A549 (cell line): ENCODE data around the gene GTPBP1. TPM values are rescaled to one million over a fixed set of nuclear protein-coding genes. Genes with fewer than 3 reads are reported as not detected.

Experiments
- ATAC-seq, 2 experiments: fragments of 200-7000 bp in 1 of 2; fragments of >200 bp in 1 of 2; cut with Nextera tagmentation in 1 of 2; cut with Tn5 transposase in 1 of 2; 3 replicates each; pipeline versions ENCODE4 v1.8.0 to v1.9.1; 2018 to 2020; ENCODE audit warnings: mild to moderate bottlenecking in 1 of 2, moderate library complexity in 1 of 2
- CTCF ChIA-PET: fragments of 300-600 bp; sonication (Branson Sonifier 250); formaldehyde crosslinking; extraction: SDS; loops from one replicate; lab custom pipeline; 2021; ENCODE audit warnings: antibody characterized with exemption, inconsistent platforms; lab: Yijun Ruan, JAX
- POLR2A ChIA-PET: fragments of 350-600 bp; formaldehyde crosslinking; extraction: SDS; loops from one replicate; lab custom pipeline; 2021; ENCODE audit warnings: antibody characterized with exemption, inconsistent platforms; lab: Yijun Ruan, JAX
- DNase-seq, 2 experiments: peaks; one replicate each; pipeline versions ENCODE4 v3.0.0 to v3.0.0-alpha.2; 2011 to 2016; ENCODE audit warnings: low read depth in 1 of 2, low spot score in 1 of 2
- FAIRE-seq: peaks from 2 replicates; lab custom pipeline; 2011; peaks lifted over from hg19 to GRCh38; lab: Jason Lieb, UNC
- H3K27ac ChIP-seq, 2 experiments: fragments of >200 bp; sonication (Bioruptor Twin); formaldehyde crosslinking; 3 replicates each; pipeline ENCODE4 v1.5.1; 2016 to 2017
- H3K4me1 ChIP-seq: fragments of >200 bp; sonication (Bioruptor Twin); formaldehyde crosslinking; 3 replicates; pipeline ENCODE4 v1.6.1; 2016
- H3K4me2 ChIP-seq: fragments of >200 bp; sonication (Bioruptor Twin); formaldehyde crosslinking; 3 replicates; pipeline ENCODE4 v1.6.1; 2016
- H3K4me3 ChIP-seq: fragments of >200 bp; sonication (Bioruptor Twin); formaldehyde crosslinking; 3 replicates; pipeline ENCODE4 v1.5.1; 2016
- H3K9me3 ChIP-seq: fragments of >200 bp; sonication (Bioruptor Twin); formaldehyde crosslinking; 3 replicates; pipeline ENCODE4 v1.6.1; 2016
- BHLHE40 ChIP-seq: IDR thresholded peaks from 2 replicates; pipeline ENCODE4 v1.6.1; 2012; ENCODE audit warnings: low read depth, low read length, inconsistent platforms
- ESRRA ChIP-seq: fragments of 150-350 bp; IDR thresholded peaks from 2 replicates; pipeline ENCODE4 v1.6.1; 2014; ENCODE audit warnings: mild to moderate bottlenecking, low read length, borderline replicate concordance
- FOSB ChIP-seq: fragments of 250-450 bp; sonication (Bioruptor Pico); IDR thresholded peaks from 2 replicates; pipeline ENCODE4 v1.5.0; 2020; ENCODE audit warnings: mild to moderate bottlenecking, moderate library complexity
- FOXS1 ChIP-seq: fragments of 250-450 bp; sonication (Bioruptor Pico); IDR thresholded peaks from 2 replicates; pipeline ENCODE4 v1.5.0; 2020; ENCODE audit warnings: mild to moderate bottlenecking, moderate library complexity
- HES2 ChIP-seq: fragments of >200 bp; sonication (Bioruptor Twin); formaldehyde crosslinking; IDR thresholded peaks from 2 replicates; pipeline ENCODE4 v1.6.1; 2016
- JUN ChIP-seq, 2 experiments: fragments of >200 bp; sonication (Bioruptor Twin); formaldehyde crosslinking; IDR thresholded peaks; 2 replicates in 1 of 2; 3 replicates in 1 of 2; pipeline ENCODE4 v1.6.1; 2016 to 2017
- KDM5A ChIP-seq: fragments of 200-600 bp; sonication (generic); IDR thresholded peaks from 2 replicates; pipeline ENCODE4 v1.6.1; 2016; ENCODE audit warnings: antibody characterized with exemption, mild to moderate bottlenecking
- PBX3 ChIP-seq: IDR thresholded peaks from 2 replicates; pipeline ENCODE4 v1.6.1; 2012
- PHF8 ChIP-seq: fragments of 200-600 bp; sonication (generic); IDR thresholded peaks from 2 replicates; pipeline ENCODE4 v1.6.1; 2016; ENCODE audit warnings: low read depth, mild to moderate bottlenecking, antibody characterized with exemption, moderate library complexity, borderline replicate concordance
- RAD21 ChIP-seq, 2 experiments: fragments of >200 bp in 1 of 2; sonication (Bioruptor Twin) in 1 of 2; formaldehyde crosslinking in 1 of 2; IDR thresholded peaks in 1 of 2; conservative IDR thresholded peaks in 1 of 2; 2 replicates in 1 of 2; 3 replicates in 1 of 2; pipeline ENCODE4 v1.6.1; 2012 to 2018; ENCODE audit warnings: inconsistent platforms in 1 of 2
- SMC3 ChIP-seq: fragments of >200 bp; sonication (Bioruptor Twin); formaldehyde crosslinking; IDR thresholded peaks from 3 replicates; pipeline ENCODE4 v1.6.1; 2018; ENCODE audit warnings: inconsistent platforms
- ZSCAN20 ChIP-seq: fragments of 250-450 bp; sonication (Bioruptor Pico); IDR thresholded peaks from 2 replicates; pipeline ENCODE4 v1.8.0; 2022; ENCODE audit warnings: mild to moderate bottlenecking, moderate library complexity
- whole genome bisulfite sequencing: methylation state at CpG from one replicate; pipeline ENCODE4 v1.1.6; 2017; ENCODE audit errors: missing lambda C conversion rate; 5-methylcytosine and 5-hydroxymethylcytosine counted together
- polyA plus RNA-seq, 4 experiments: library from polyadenylated mRNA; depleted of rRNA in 3 of 4; stranded (reverse); fragments of >200 nt; fragmentation: RNase III in 1 of 4; extraction: RNeasy Plus Mini Kit Qiagen cat#74134 plus additional on column Dnase treatment in 1 of 4; gene quantifications; 2 replicates in 3 of 4; 3 replicates in 1 of 4; pipeline ENCODE4 v1.2.3, GENCODE V29; 2011 to 2017

Gene GTPBP1
- polyA plus RNA-seq, 2 of the 4 experiments (the other 2 are of a cell fraction): 9.0 to 15.1 TPM

- H3K4me2 ChIP-seq: peak overlapping the region; percentile 90
- POLR2A ChIA-PET: interaction anchor here (1.5 kb wide), 1 partner anchor 86 kb away, joined by 3 read pairs; no protein-coding TSS in a partner anchor
- no peak for ATAC-seq
- no peak for FAIRE-seq
- peak overlapping the region; percentile 99 for H3K27ac ChIP-seq
- TF ChIP-seq KDM5A: no peak
- 68% methylated on average over 14 of the region's 17 CpGs for WGBS
- CTCF ChIA-PET: interaction anchor here (1.6 to 8.1 kb wide), 4 partner anchors 11 to 39 kb away, joined by 3 to 75 read pairs (median 7); no protein-coding TSS in a partner anchor
- peak overlapping the region; percentile 100 for H3K4me3 ChIP-seq
- DNase-seq: no peak
- peaks cover 22% of the 10 kb centered on the region for H3K4me1 ChIP-seq
- H3K9me3 ChIP-seq: no peaks in the 10 kb centered on the region
Measured at GRCh38 chr22:38756711-38757463, 51.1 kb downstream of the GTPBP1 start.

- peaks cover 22% of the 10 kb centered on the region for H3K4me1 ChIP-seq
- ChIA-PET POLR2A (no interaction called here), CTCF (interaction anchor here (8.1 kb wide), 1 partner anchor 10 kb away, joined by 75 read pairs; no protein-coding TSS in a partner anchor)
- TF ChIP-seq FOXS1 (no peak), ESRRA (no peak), RAD21 (conservative IDR thresholded peaks at IDR 0.05 in 1 of 2, IDR thresholded peaks at IDR 0.05 in 1 of 2) (no peak), ZSCAN20 (no peak), BHLHE40 (no peak), JUN (IDR thresholded peaks at IDR 0.05) (no peak), HES2 (no peak), FOSB (CRISPR knock-in tag) (no peak)
- H3K9me3 ChIP-seq: no peaks in the 10 kb centered on the region
- ATAC-seq: no peak
- no peak for DNase-seq
- H3K4me3 ChIP-seq: no peak overlapping the region
- 77% methylated on average over 3 of the region's 4 CpGs for WGBS
- H3K4me2 ChIP-seq: peak overlapping the region; percentile 90; the same call in 2 of the 3 replicates
- FAIRE-seq: no peak
- H3K27ac ChIP-seq: peak overlapping the region in 1 of 2 experiments; percentile 99; a peak in 2 of 6 replicates
Measured at GRCh38 chr22:38757464-38757757, 51.7 kb downstream of the GTPBP1 start.

GRCh38 chr22:38758276-38758945, 52.7 kb downstream of the GTPBP1 start:
- TF ChIP-seq FOSB (CRISPR knock-in tag) (no peak), SMC3 (no peak)
- CTCF ChIA-PET: interaction anchor here (1.2 to 8.1 kb wide), 4 partner anchors 9 to 706 kb away, joined by 3 to 75 read pairs (median 5); no protein-coding TSS in a partner anchor
- WGBS: 89% methylated on average over 12 of the region's 16 CpGs
- Histone ChIP-seq H3K9me3 (no peaks in the 10 kb centered on the region), H3K27ac (no peak overlapping the region), H3K4me3 (no peak overlapping the region), H3K4me2 (no peak overlapping the region), H3K4me1 (peaks cover 22% of the 10 kb centered on the region)
- DNase-seq: no peak
- POLR2A ChIA-PET: no interaction called here
- no peak for FAIRE-seq
- no peak for ATAC-seq

- no peak for DNase-seq
- CTCF ChIA-PET: interaction anchor here (1.2 to 8.1 kb wide), 4 partner anchors 9 to 707 kb away, joined by 3 to 75 read pairs (median 5); no protein-coding TSS in a partner anchor
- no peak overlapping the region for H3K4me3 ChIP-seq
- H3K4me1 ChIP-seq: peaks cover 25% of the 10 kb centered on the region
- 83% methylated on average over 7 of the region's 7 CpGs for WGBS
- H3K9me3 ChIP-seq: no peaks in the 10 kb centered on the region
- POLR2A ChIA-PET: no interaction called here
- H3K4me2 ChIP-seq: no peak overlapping the region
- FAIRE-seq: no peak
- H3K27ac ChIP-seq: no peak overlapping the region
- no peak for TF ChIP-seq PHF8
- TF ChIP-seq PBX3: no peak
- no peak for TF ChIP-seq ZSCAN20
- TF ChIP-seq, all 56 proteins: peak for 0
- no peak for ATAC-seq
Measured at GRCh38 chr22:38759005-38759404, 53.3 kb downstream of the GTPBP1 start.
